ENCODE measurements around the gene TRPM3.
A peak's percentile ranks its signal among the peaks of the same experiment; 100 is the strongest.

The TRPM3 gene

GRCh38 chr9:71136696-71137095 lies 15.3 kb upstream of the TRPM3 start:
- no peaks in the 10 kb centered on the region for H3K36me3 ChIP-seq (ENCODE audit: control insufficient read depth in 2 of 2, insufficient read depth in 1 of 2, low read length in 2 of 2)
- ChIA-PET POLR2A (no interaction called here), CTCF (no interaction called here)
- H3K27ac ChIP-seq (ENCODE audit: extremely low read depth, low read depth, low read length), result no peak overlapping the region
- no peaks in the 10 kb centered on the region for H3K4me1 ChIP-seq (ENCODE audit: control insufficient read depth, insufficient read depth, low read length)
- no peak overlapping the region for H3K4me3 ChIP-seq (ENCODE audit: low read depth, low read length)
- TF ChIP-seq SETDB1 (IDR thresholded peaks at IDR 0.05; ENCODE audit: insufficient read length, low read length), result no peak
- TF ChIP-seq ZNF549 (tag by site-specific recombination; IDR thresholded peaks at IDR 0.05), result no peak
- no peak for TF ChIP-seq HOXA7 (CRISPR knock-in tag; IDR thresholded peaks at IDR 0.05; ENCODE audit: borderline replicate concordance)
- no peak for TF ChIP-seq ZBTB7A (tag by site-specific recombination; IDR thresholded peaks at IDR 0.05; ENCODE audit: low read depth)
- TF ChIP-seq ZNF776 (tag by site-specific recombination; IDR thresholded peaks at IDR 0.05; ENCODE audit: borderline replicate concordance), result no peak
- TF ChIP-seq ZNF121 (tag by site-specific recombination; IDR thresholded peaks at IDR 0.05), result no peak
- TF ChIP-seq ZFP3 (tag by site-specific recombination; IDR thresholded peaks at IDR 0.05; ENCODE audit: low read depth), result no peak
- no peak for TF ChIP-seq ZNF514 (tag by site-specific recombination; IDR thresholded peaks at IDR 0.05)
- no peak for TF ChIP-seq ZNF354C (tag by site-specific recombination; IDR thresholded peaks at IDR 0.05; ENCODE audit: borderline replicate concordance, low read depth)
- TF ChIP-seq ZXDB (tag by site-specific recombination; IDR thresholded peaks at IDR 0.05), result no peak
- no peak for TF ChIP-seq ZNF416 (tag by site-specific recombination; IDR thresholded peaks at IDR 0.05)
- TF ChIP-seq ZSCAN4 (tag by site-specific recombination; IDR thresholded peaks at IDR 0.05), result no peak
- TF ChIP-seq ZNF645 (tag by site-specific recombination; IDR thresholded peaks at IDR 0.05), result no peak
- TF ChIP-seq ZNF2 (tag by site-specific recombination; IDR thresholded peaks at IDR 0.05), result no peak
- no peak for TF ChIP-seq ZNF138 (tag by site-specific recombination; IDR thresholded peaks at IDR 0.05; ENCODE audit: borderline replicate concordance)
- TF ChIP-seq ZBTB10 (tag by site-specific recombination; IDR thresholded peaks at IDR 0.05), result no peak
- no peak for TF ChIP-seq ZNF76 (tag by site-specific recombination; IDR thresholded peaks at IDR 0.05; ENCODE audit: borderline replicate concordance, low read depth)
- TF ChIP-seq ZNF133 (tag by site-specific recombination; IDR thresholded peaks at IDR 0.05), result no peak
- H3K9me3 ChIP-seq (ENCODE audit: control insufficient read depth, insufficient read depth, low read depth, low read length), result no peaks in the 10 kb centered on the region

- Histone ChIP-seq H3K4me3 (ENCODE audit: low read depth, low read length) (no peak overlapping the region), H3K4me1 (ENCODE audit: control insufficient read depth, insufficient read depth, low read length) (no peaks in the 10 kb centered on the region), H3K36me3 (ENCODE audit: control insufficient read depth in 2 of 2, insufficient read depth in 1 of 2, low read length in 2 of 2) (no peaks in the 10 kb centered on the region), H3K27ac (ENCODE audit: extremely low read depth, low read depth, low read length) (no peak overlapping the region), H3K9me3 (ENCODE audit: control insufficient read depth, insufficient read depth, low read depth, low read length) (no peaks in the 10 kb centered on the region)
- POLR2A ChIA-PET, result interaction anchor here (0.7 kb wide), 1 partner anchor 11 kb away, joined by 3 read pairs; no protein-coding TSS in a partner anchor
- CTCF ChIA-PET, result interaction anchor here (0.7 kb wide), 1 partner anchor 20 kb away, joined by 3 read pairs; no protein-coding TSS in a partner anchor
- TF ChIP-seq ATF2 (tag by site-specific recombination; IDR thresholded peaks at IDR 0.05; ENCODE audit: low read depth) (no peak), ZNF580 (tag by site-specific recombination; IDR thresholded peaks at IDR 0.05) (0 out of 2 replicates have a peak, but pooled peaks have one; percentile 14), ZNF16 (tag by site-specific recombination; IDR thresholded peaks at IDR 0.05; ENCODE audit: low read depth) (no peak), ZBTB10 (tag by site-specific recombination; IDR thresholded peaks at IDR 0.05) (no peak), ZNF670 (tag by site-specific recombination; IDR thresholded peaks at IDR 0.05; ENCODE audit: low read depth) (no peak), ZNF571 (tag by site-specific recombination; IDR thresholded peaks at IDR 0.05) (no peak), SP2 (tag by site-specific recombination; IDR thresholded peaks at IDR 0.05) (no peak), ZNF18 (tag by site-specific recombination; IDR thresholded peaks at IDR 0.05) (no peak)
These were observed 9.7 kb upstream of the TRPM3 start for GRCh38 chr9:71131145-71131544.
